Placental pericyte (primary cell): Measurements from ENCODE around the gene GABRA5. TPM values are rescaled to one million over a fixed set of nuclear protein-coding genes. Genes with fewer than 3 reads are reported as not detected.

Experiments
- total RNA-seq: library from RNA; depleted of rRNA; stranded (reverse); fragments of >200 nt; gene quantifications from 2 replicates; pipeline ENCODE4 v1.2.3, GENCODE V29; 2012

Gene GABRA5
- not detected in 2 replicates for total RNA-seq

DNA sequence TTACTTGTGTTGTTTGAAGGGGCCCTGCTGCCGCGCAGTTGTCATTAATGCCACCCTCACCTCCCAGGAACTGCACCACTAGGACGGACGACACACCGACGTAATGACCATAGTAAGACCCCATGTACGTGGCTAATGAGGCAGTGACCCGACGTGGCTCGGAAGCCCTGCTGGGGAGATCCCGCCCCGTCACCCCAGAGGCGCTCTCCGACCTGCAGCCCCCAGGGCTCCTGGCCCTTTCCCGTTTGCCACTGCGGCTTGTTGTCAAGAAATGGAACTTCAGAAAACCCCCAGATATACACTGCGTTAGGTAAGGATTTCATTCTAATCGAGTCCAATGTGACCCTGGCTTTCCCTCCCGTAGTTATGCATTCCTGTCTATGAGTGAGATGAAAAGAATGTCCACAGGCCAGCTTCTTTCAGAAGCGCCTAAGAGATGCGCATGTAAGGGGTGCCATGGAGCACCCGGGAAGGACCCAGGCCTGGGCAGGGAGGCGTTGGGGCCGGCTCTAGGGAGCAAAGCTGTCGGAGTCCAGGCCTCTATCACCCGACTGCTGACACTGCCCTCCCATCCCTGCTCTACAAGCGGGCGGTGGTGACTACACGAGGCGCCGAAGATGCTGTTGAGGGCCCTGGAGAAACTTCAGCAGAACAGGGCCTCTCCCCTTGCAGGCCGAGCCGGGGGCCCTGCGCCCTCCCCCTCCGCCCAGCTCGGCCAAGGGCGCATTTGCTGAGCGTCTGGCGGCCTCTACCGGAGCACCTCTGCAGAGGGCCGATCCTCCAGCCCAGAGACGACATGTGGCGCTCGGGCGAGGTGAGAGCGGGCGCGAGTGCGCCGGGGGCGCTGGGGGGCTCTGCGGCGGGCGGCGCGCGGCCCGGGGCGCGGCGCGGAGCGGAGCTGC, at the start of gene GABRA5:
Gene GABRA5, plus strand, starts transcription at position 765 of the 902 bp plus-strand sequence. CDS start 2,187 bp downstream, outside the sequence.

DNA sequence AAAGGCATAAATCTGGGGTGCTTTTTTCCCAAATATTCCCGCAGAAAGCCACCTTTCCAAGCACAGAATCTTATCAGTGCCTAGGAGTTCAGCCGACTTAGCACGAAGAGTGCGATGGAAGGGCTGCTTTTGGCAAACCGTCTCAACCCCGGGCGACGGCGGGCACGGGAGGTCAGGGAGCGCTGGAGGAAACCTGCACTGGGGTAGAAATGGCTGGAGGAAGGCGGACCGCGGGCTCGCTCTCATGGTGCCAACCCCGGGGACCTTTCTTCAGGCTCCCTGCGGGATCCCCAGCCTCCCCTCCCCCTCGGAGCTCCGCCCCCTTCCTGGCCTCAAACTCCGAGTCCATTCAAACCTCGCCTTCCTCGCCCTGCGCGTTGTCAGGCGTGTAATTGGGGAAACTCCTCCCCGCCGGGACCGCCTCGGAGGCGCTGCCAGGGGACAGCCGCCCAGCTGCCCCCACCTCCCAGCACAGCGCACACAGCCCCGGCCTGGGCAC, 103.9 kb downstream of the GABRA5 start, which contains the start of gene GABRG3:
Gene GABRG3, plus strand, starts transcription at position 470 of the 499 bp plus-strand sequence.

Other genes with a start within 250 kb of the GABRA5 start
- 0.22 and 0.29 TPM in 2 replicates for gene GABRB3, start 94.0 kb upstream of the GABRA5 start, total RNA-seq
- not detected in 2 replicates for gene GABRG3, start 104.1 kb downstream of the GABRA5 start, total RNA-seq